WTC11 (cell line): ENCODE measurements around the gene KCNMA1. TPM values are rescaled to one million over a fixed set of nuclear protein-coding genes. Genes with fewer than 3 reads are reported as not detected.

Experiments used
- ATAC-seq: fragments of 200-7000 bp; cut with Tn5 transposase; 2 replicates; pipeline ENCODE4 v1.10.0; 2021; ENCODE audit warnings: mild to moderate bottlenecking, moderate library complexity
- CTCF ChIA-PET: fragments of 300-600 bp; sonication (Branson Sonifier 250); formaldehyde crosslinking; loops from one replicate; lab custom pipeline; 2021; ENCODE audit warnings: antibody characterized with exemption; lab: Charles Lee
- POLR2A ChIA-PET: fragments of 350-600 bp; sonication (Branson Sonifier 250); formaldehyde crosslinking; loops from one replicate; lab custom pipeline; 2021; ENCODE audit warnings: antibody characterized with exemption; lab: Charles Lee
- DNase-seq: peaks from one replicate; pipeline ENCODE4 v3.0.0; 2021; ENCODE audit warnings: low spot score
- H3K27ac Mint-ChIP-seq: 2 replicates; pipeline ENCODE4 v1.8.0; 2021; ENCODE audit warnings: mixed read lengths
- H3K27me3 Mint-ChIP-seq: 2 replicates; pipeline ENCODE4 v1.8.0; 2021; ENCODE audit warnings: low read depth, mild to moderate bottlenecking, moderate library complexity, mixed read lengths
- H3K36me3 Mint-ChIP-seq: 2 replicates; pipeline ENCODE4 v1.8.0; 2021; ENCODE audit warnings: mixed read lengths
- H3K4me1 Mint-ChIP-seq: 2 replicates; pipeline ENCODE4 v1.8.0; 2022; ENCODE audit warnings: mixed read lengths
- H3K4me3 Mint-ChIP-seq: 2 replicates; pipeline ENCODE4 v1.8.0; 2021; ENCODE audit warnings: mild to moderate bottlenecking, moderate library complexity, mixed read lengths
- H3K9me3 Mint-ChIP-seq: 2 replicates; pipeline ENCODE4 v1.8.0; 2021; ENCODE audit warnings: mixed read lengths
- AFF4 ChIP-seq: sonication (generic); formaldehyde crosslinking; IDR thresholded peaks from 2 replicates; pipeline ENCODE4 v1.8.1; 2023; ENCODE audit warnings: mild to moderate bottlenecking, missing genetic modification reagents, borderline replicate concordance
- AR ChIP-seq: fragments of 250-450 bp; sonication (Bioruptor Pico); IDR thresholded peaks from 2 replicates; pipeline ENCODE4 v1.9.0; 2021; ENCODE audit warnings: mild to moderate bottlenecking
- ARID4B ChIP-seq: sonication (generic); formaldehyde crosslinking; IDR thresholded peaks from 2 replicates; pipeline ENCODE4 v1.8.0; 2023; ENCODE audit warnings: missing genetic modification reagents, mild to moderate bottlenecking, borderline replicate concordance
- CBFB ChIP-seq: sonication (generic); formaldehyde crosslinking; IDR thresholded peaks from 2 replicates; pipeline ENCODE4 v1.8.1; 2022; ENCODE audit warnings: mild to moderate bottlenecking, low read depth, missing genetic modification reagents
- E2F1 ChIP-seq: sonication (generic); formaldehyde crosslinking; IDR thresholded peaks from 2 replicates; pipeline ENCODE4 v1.8.0; 2022; ENCODE audit warnings: mild to moderate bottlenecking, missing genetic modification reagents
- E2F5 ChIP-seq: sonication (generic); formaldehyde crosslinking; IDR thresholded peaks from 2 replicates; pipeline ENCODE4 v1.8.1; 2022; ENCODE audit warnings: mild to moderate bottlenecking, moderate library complexity, missing genetic modification reagents
- ERG ChIP-seq: fragments of 250-450 bp; sonication (Bioruptor Pico); IDR thresholded peaks from 2 replicates; pipeline ENCODE4 v1.8.0; 2021; ENCODE audit warnings: mild to moderate bottlenecking
- FOXK1 ChIP-seq: sonication (generic); formaldehyde crosslinking; IDR thresholded peaks from 2 replicates; pipeline ENCODE4 v1.8.0; 2022; ENCODE audit warnings: mild to moderate bottlenecking, moderate library complexity, missing genetic modification reagents
- GABPB1 ChIP-seq: sonication (generic); formaldehyde crosslinking; IDR thresholded peaks from 2 replicates; pipeline ENCODE4 v1.8.1; 2023; ENCODE audit warnings: mild to moderate bottlenecking, missing genetic modification reagents
- JAZF1 ChIP-seq: fragments of 250-450 bp; sonication (Bioruptor Pico); IDR thresholded peaks from 2 replicates; pipeline ENCODE4 v1.9.0; 2021; ENCODE audit warnings: moderate library complexity, mild to moderate bottlenecking, inconsistent platforms
- NR2C2 ChIP-seq: sonication (generic); formaldehyde crosslinking; IDR thresholded peaks from 2 replicates; pipeline ENCODE4 v1.8.0; 2022; ENCODE audit warnings: mild to moderate bottlenecking, missing genetic modification reagents
- SOX15 ChIP-seq: fragments of 250-450 bp; sonication (Bioruptor Pico); IDR thresholded peaks from 2 replicates; pipeline ENCODE4 v1.9.0; 2021; ENCODE audit warnings: mild to moderate bottlenecking
- TEAD4 ChIP-seq: sonication (generic); formaldehyde crosslinking; IDR thresholded peaks from 2 replicates; pipeline ENCODE4 v1.8.0; 2022; ENCODE audit warnings: mild to moderate bottlenecking, missing genetic modification reagents
- USF1 ChIP-seq: sonication (generic); formaldehyde crosslinking; IDR thresholded peaks from 2 replicates; pipeline ENCODE4 v1.8.0; 2022; ENCODE audit warnings: mild to moderate bottlenecking, missing genetic modification reagents
- ZMAT4 ChIP-seq: fragments of 250-450 bp; sonication (Bioruptor Pico); IDR thresholded peaks from 2 replicates; pipeline ENCODE4 v1.9.0; 2021; ENCODE audit warnings: mild to moderate bottlenecking
- ZNF396 ChIP-seq: fragments of 250-450 bp; sonication (Bioruptor Pico); IDR thresholded peaks from 2 replicates; pipeline ENCODE4 v1.8.0; 2021; ENCODE audit warnings: mild to moderate bottlenecking, moderate library complexity, borderline replicate concordance
- ZNF425 ChIP-seq: fragments of 250-450 bp; sonication (Bioruptor Pico); conservative IDR thresholded peaks from 2 replicates; pipeline ENCODE4 v1.9.0; 2021; ENCODE audit warnings: mild to moderate bottlenecking
- total RNA-seq: library from RNA; stranded (reverse); gene quantifications from 3 replicates; pipeline ENCODE4 v1.2.3, GENCODE V29; 2021

KCNMA1 gene
- total RNA-seq, 1 experiment from 2014 or later = 7.3 TPM

GRCh38 chr10:77259171-77259874 is 378.3 kb downstream of the KCNMA1 start:
- no peak for ATAC-seq
- no peak for TF ChIP-seq ERG (CRISPR knock-in tag)
- TF ChIP-seq AR = no peak
- no peak for TF ChIP-seq ZMAT4 (CRISPR knock-in tag)
- no peak for TF ChIP-seq NR2C2
- no peak for TF ChIP-seq ZNF425
- TF ChIP-seq E2F5 (CRISPR knock-in tag) = no peak
- no peak for TF ChIP-seq JAZF1 (CRISPR knock-in tag)
- TF ChIP-seq CBFB (CRISPR knock-in tag) = no peak
- no peak for TF ChIP-seq USF1 (CRISPR knock-in tag)
- no peak for TF ChIP-seq AFF4
- no peak for TF ChIP-seq ARID4B (CRISPR knock-in tag)
- no peak for TF ChIP-seq FOXK1
- no peak for TF ChIP-seq GABPB1 (CRISPR knock-in tag)
- TF ChIP-seq ZNF396 = no peak
- no peak for TF ChIP-seq TEAD4
- TF ChIP-seq E2F1 = no peak
- TF ChIP-seq SOX15 = no peak
- TF ChIP-seq, all 79 proteins: peak for 0
- no peaks in the 10 kb centered on the region; the same call in 1 of the 2 replicates for H3K27me3 Mint-ChIP-seq
- H3K9me3 Mint-ChIP-seq = peaks cover 12% of the 10 kb centered on the region
- no peak overlapping the region for H3K4me3 Mint-ChIP-seq
- no peaks in the 10 kb centered on the region for H3K36me3 Mint-ChIP-seq
- no peaks in the 10 kb centered on the region for H3K4me1 Mint-ChIP-seq
- ChIA-PET POLR2A (no interaction called here), CTCF (no interaction called here)
- no peak overlapping the region for H3K27ac Mint-ChIP-seq
- no peak for DNase-seq
